T-helper 22 cell (primary cell): ENCODE results near the gene ZNF423.

ENCODE experiments used
- DNase-seq: peaks from one replicate; pipeline ENCODE4 v3.0.0-alpha.2; 2020; ENCODE audit warnings: low read depth

ZNF423 gene

DNA sequence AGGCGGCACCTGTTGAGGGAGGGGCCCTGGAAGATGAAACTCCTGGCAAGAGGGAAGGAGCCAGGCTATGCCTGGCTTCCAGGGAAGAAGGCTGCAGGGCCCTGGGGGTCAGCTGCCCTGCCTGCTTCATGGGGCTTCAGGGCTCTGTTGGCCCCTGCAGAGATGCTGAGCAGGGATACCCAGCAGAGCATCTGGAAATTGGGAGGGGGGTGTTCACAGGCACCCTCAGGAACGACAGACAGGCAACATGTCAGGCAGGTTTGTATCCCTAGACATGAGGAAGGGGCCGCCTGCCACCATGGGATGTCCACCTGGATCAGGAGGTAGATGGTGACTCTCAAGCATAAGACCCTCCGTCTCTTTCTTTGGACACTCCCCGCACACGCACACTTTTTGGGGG, 13.8 kb upstream of the ZNF423 start:
- DNase-seq: no peak

DNA sequence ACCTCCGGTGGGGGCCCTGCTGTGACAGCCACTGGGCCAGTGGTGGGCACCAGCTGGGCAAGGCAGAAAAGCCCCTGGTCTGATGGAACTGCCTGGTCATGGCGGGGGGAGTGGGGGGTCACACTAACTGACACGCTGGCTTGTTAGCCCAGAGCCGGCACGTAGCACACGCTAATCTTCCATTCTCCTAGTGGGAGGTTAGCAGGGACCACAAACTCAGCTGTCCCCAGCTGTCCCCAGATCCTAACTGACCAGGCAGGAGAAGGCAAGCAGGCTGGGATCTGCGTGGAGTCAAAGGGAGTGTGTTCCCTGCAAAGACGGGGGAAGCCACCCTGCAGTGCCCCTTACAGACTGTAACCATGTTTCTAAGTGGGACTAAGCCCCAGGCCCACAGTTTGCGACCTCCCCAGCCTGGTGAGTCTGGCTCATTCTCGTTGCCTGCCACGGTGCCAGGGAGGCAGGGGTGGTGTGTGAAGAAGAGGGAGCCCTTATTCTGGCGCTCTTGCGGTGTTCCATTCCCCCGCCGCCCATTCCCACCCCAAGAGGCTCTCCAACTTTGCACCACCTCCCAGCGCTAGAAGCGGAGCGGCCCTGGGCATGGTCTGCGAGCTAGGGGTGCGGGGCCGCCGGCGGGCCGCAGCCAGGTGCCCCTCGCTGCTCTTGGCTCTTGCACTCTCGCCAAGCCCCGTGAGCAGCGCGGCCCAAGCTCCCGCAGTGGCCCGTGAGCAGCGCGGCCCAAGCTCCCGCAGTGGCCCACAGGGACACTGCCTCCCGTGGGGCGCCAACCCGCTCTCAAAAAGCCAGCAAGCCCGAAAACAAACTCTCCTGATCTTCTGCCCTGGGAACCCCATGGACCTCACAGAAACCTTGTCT, 12.1 kb upstream of the ZNF423 start:
- no peak for DNase-seq

DNA sequence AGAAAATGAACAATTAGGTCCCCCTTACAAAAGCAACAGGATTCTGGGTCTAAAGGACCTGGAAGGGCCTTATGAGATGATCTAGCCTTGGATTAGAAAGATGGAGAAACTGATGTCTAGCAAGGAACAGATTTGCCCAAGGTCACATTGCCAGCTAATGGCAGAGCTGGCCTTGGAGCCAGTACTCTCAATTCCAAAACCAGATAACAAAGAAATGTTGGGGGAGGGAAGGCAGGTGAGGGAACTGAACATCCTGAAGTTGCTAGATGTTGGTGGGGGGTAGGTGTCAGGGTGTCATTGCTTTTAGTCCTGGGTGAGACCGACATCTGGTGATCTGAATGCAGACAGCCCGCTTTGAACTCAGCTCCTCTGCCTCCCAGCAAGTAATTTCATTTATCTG, 11.3 kb upstream of the ZNF423 start:
- no peak for DNase-seq

DNA sequence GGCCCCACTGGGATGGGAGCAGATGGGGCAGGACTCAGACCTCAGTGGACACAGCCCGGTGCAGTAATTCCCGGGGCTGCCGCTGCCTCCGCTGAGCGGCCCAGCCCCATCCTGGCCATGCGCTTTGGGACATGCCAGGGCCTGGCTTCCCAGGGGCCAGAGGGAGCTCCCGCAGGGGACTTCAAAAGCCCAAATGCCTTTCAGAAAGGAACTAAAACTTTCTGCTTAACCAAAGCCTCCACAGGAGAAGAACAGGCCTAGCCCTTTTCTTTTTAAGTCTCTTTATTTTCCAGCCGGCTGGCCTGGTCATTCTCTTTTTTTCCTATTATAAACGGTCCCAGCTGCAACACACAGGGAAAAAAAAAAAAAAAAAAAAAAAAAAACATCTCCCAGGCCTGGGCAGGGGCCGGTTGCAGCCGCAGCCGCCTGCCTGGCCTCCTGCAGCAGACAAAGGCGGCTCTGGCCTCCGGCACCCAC, 10.7 kb upstream of the ZNF423 start:
- no peak for DNase-seq

DNA sequence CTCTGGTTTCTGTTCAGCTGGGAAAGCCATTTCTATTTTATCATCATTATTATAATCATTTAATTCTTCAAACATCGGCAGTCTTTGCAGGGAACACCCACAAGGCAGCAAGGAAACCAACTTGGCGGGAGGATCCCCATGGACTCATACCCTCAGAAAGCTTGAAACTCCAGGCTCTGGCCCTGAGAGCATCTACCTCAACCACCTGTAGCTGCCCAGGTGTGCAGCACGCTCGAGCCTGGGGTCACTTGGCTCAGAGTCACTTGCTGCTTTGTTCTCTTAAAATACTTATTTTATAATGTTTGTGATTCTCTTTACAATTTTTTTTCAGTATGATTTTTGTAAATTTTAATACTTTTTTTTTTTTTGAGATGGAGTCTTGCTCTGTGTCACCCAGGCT, 6.8 kb upstream of the ZNF423 start:
- DNase-seq: no peak

DNA sequence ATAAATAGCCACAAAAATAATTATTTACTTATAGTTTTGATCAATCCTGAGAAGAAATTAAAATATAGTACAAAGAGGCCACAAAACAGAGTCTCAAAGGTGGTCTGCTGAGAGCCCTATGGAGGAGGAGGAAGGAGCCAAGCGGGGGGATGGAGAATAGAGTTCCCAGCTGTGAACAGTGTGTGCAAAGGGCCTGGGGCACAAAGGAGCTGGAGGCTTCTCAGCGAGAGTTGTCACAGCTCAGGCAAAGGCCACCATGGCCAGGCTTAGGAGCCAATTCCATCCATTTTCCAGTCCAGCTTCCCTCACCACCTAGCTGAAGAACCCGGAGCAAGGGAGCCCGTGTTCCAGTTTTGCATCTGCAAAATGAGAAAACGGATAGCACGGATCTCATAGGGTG, 5.4 kb upstream of the ZNF423 start:
- DNase-seq: no peak

DNA sequence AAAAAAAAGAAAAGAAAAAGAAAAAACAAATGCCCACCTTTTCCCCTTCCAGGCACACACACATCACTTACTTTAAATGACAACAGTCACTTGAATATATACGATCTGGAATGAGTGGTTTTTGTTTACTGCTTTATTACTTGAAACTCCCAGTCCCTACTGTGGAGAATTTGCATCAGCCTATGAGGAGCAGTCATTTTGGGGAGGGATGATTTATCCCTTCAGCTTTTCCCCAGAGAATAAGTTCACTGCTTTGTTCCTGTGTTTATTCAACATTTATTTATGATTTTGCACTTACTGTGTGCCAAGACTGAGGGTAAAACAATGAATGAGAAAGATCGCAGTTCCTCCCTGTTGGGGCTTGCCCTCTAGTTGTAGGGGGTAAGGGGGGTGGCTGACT, 4.7 kb upstream of the ZNF423 start:
- DNase-seq: no peak

DNA sequence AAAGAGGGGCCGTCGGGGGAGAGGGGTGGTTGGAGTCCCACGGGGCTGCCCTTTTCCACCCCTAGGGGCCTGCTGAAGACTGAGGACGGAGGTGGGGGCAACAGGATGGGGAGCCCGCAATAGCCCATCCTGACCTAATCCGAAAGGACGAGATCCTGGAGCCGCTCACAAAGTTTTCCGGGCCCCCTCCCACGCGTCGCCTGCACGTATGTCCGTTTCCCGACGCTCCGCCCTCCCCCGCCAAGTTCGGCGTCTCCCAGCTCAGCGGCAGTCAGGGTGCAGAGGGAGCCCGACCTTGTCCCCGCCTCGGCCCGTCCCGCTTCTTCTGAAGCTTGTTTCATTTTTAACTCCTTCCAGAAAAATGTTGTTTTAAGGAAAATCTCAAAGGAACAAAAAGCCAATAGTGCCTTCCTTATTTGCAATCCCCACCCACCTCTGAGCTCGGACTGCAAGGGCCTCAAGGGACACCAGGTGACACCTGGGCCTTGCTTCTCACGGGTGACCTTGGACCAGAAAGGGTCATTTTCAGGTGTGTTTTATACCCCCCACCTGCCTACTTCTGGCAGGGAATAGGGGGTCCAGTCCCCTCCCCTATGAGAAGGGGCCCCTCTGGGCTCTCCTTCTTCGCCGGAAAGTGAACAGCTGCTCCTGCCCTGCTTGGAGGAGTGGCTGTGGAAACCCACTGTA, 3.4 kb upstream of the ZNF423 start:
- no peak for DNase-seq

DNA sequence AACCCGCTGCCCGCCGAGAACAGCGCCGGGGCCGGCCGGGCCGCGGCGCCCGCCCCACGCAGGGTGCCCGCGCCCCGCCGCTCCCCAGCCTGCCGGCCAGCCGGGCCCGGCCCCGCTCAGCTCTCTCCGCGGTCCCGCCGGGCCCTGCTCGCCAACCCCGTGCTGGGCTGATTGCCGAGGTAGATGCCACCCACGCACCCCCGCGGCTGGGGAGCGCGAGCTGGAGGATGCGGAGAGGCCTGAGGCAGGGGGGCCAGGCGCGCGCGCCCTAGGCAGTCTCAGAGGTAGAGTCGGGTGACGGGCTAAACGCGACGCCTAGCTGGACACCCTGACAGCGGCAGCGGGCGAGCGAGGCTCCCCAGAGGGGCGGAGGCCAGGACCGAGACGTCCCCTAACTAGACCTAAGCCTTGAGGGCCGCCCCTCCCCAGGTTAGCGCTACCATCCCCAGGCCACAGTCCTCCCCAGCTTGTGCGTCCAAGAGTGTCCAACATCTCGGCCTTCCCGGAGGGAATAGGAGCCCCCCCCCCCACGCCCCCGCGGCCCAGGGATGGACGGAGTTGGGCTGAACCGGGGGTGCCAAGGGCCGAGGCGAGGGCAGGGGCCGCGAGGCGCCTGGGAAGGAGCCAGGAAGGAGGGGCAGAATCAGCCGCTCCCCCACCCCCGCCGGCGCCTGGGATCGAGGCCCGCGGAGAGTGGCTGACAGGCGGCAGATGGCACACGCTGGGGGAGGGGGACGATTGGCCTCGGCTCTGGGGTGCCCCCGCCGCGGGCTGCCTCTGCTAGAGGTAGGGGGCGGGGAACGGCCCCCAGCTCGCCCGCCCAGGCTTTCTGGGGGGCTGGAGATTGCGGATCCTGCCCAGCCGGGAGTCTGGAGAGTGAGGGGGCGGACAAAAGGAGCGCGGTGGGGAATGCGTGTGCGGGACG, 2.5 kb upstream of the ZNF423 start:
- DNase-seq: no peak

DNA sequence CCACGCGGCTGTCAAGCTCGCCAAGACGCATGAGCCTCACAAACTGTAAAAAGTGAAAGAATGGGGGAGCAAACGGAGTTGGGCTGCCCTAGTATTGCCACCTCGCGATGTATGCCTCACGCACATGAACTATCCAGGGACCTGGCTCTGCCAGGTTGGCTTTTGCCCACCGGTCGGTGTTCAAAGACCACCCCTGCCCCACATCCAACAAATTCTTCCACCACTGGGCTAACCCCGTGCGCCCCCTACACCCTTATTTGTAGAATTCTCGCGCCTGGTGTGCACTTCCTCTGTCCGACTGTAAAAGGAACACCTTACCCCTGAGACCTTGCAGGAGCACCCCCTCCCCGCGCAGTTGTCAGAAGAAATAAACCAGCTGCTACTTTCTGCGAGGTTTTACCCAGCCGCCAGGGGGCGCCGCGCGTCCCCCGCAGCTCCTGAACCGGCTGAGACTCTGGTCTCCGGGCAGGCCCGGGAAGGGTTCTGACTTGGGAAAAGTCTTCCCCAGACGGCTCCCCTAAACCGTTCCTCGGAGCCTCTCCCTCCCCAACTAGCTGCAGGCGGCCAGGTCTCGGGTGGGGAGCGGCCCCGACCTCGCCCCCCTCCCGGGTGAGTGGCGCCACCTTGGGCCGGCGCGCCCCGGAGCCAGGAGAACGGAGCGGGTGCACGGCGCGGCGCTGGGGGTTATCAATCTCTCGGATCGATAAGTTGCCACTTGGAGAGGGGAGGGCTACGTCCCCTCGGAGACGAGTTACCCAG, 1.7 kb upstream of the ZNF423 start:
- no peak for DNase-seq

DNA sequence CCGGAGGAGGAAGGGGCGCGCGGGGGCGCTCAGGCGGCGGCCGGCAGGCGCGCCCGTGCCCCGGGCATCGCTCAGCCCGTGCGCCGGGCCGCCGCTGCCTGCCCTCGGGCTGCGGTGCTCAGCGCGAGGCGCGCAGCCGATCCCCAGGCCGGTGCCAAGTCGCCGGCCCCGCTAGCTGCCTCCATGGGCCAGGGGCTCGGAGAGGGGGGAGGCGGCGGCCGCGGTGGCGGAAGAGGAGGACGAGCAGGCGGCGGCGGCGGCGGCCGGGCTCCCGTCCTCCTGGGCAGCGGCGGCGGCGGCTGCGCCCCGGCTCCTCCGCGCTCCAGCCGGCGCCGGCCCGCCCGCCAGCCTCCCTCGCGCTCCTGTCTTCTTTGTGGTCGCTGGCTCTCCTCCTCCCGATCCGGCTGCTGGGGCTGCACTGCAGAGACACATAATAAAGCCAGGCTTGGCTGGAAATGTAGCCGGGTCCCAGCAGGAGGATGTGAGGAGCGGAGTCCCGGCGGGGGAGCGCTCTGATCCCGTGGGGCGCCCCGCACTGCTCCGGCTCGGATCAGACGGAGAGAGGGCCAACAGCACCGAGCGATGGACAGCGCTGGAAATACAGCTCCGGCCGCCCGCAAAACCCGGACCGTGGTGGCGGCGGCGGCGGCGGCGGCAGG, 889 bp upstream of the ZNF423 start:
- DNase-seq: no peak

DNA sequence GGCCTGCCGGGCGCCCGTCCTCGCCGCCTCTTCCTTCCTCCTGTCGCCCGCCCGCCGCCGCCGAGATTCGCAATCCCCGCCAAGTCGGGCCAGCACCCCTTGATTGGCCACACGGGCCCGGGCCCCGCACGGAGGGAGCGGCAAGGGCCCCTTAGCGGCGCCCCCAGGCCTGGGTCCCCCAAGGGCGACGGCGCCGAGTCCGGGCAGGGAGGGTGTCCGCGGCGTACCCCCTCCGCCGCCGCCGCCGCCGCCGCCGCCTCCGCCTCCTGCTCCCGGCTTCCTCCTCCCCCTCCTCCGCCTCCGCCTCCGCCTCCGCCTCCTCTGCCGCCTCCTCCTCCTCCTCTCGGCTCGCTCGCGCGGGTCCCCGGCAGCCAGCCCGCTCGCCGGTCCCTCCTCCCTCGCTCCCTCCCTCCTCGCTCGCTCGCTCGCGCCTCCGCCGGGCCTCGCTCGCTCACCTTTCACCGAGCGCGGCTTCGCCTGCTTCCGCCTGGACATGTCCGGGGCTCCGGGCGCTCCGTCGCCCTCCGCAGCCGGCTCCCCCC, 561 bp downstream of the ZNF423 start:
- peak; percentile 24 for DNase-seq

DNA sequence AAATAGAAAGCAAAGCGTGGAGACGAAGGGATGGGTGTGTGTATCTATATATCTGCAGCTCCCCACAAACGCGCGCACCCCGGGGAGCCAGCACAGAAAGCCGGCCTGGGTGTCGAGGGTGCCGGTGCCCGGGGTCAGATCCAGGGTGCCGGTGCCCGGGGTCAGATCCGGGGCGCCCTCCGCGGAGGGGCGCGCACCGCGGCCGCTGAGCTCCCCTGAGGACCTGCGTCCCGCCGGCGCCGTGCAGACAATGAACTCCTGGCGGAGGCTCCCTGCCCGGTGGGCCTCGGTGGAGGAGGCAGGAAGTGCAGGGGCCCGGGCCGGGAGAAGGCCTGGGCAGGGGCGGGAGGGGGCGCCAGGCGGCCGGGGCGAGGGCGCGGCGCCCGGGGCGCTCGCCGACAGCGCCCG, 1.1 kb downstream of the ZNF423 start:
- no peak for DNase-seq

DNA sequence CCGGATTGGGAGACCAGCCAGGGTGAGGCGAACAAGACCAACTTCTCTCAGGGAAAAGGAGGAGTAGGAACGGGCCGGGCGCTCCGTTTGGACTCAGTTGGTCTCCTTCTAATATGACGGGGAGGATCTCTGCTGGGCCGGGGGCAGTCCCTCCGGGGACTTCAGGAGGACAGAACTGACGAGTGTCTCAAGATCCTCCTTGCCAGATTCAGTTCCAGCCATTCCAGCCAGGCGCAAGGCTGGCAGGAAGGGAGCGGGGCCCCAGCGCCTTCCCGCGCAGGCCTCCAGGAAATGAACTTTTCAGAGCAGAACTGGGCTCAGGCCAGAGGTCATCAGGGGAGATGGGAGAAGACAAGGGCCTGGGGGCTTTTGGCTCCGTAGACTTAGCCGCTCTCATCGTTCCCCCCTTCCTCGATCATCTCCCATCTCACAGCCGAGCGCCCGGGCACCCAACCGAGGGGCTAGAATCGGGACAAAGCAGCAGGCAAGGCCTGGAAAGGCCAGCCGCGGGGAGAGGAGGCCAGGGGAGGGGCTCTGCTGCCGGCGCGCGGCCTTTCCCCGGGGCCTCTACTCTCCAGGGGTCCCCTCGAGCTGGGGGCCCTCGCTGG, 1.6 kb downstream of the ZNF423 start:
- no peak for DNase-seq

DNA sequence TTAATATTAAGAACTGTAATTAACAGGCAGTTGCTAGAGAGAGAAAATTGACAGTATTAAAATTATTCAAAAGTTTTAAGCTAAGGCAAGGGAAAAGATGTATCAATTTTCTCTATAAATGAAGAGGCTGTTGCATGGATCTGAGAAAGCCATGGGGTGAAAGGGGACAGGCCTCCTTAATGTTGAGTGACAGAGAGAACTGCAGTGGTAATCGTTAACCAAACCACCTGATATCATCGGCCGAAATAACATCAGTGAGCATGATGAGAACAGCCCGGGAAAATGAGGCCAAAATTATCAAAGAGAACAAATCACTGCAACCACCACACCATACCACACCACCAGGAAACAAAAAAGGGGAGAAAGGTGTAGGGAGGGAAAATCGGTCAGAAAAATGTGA, 3.6 kb downstream of the ZNF423 start:
- DNase-seq: no peak

DNA sequence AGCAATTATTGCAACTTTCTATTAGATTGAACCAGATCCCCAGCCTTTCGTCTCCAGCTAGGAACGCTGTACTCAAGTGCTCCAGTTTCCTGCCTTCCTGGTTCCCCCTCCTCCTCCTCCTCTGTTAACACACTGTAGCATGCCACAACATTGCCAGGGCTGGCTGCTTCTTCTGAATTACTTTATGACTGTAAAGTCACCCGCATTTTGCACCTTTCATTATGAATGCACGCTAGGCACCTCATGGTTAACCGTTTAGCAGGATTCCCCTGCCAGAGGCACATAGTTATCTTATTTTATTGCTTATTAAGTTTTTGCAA, 4.5 kb downstream of the ZNF423 start:
- DNase-seq: no peak

DNA sequence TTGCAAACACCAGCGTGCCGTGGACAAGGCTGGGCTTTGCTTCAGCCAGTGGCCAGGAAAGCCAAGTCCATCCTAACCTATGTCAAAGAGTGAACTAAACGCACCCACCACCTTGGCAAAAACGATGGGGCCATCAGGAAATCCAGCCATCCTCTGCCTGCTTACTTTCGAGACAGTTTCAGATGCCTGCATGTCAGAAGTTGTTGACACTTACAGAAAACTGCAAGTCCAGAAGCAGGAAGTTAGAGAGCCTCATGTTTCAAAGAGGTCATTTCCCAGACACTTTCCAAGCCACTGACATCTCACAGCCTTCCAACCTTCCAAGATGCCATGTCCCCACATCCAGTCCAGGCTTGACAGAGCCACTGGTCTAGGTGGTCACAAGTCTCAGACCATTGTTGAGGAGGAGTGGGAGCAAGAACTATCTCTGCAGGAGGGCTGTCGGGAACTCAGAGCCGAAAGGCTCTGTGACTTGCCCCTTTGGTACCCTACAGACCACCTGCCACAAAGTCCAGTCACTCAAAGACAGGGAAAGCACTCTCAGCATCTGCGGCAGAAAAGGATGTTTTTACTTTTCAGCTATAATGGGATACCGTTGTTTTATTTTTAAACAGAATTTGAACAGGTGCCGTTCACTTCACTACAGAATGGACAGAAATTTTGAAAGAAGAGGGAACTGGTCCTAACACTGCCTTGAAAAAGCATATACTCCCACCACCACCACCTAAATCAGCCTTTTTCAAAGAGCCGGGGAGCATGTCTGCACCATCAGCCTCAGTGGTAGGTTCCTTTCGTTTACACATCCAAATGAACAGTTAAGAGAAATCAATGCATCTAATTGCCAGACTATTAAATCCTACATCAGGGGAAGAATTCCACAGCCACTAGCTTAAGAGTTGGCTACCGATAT, 5.1 kb downstream of the ZNF423 start:
- no peak for DNase-seq

DNA sequence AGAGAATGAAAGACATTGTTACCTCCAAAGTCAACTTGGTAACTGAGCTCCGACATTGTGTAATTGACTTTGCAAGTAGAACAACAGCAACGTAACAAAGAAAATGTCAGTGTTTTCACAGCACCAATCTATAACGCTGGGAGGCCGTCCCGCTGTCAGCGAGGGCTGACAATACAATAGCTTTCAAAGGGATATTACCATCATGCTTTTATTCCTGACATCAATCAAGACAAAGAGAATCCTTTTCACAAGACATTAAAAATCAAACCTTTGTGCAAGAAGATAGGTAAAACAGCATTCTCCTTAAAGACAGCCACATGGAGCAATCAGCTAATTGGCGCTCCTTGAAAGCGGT, 6.2 kb downstream of the ZNF423 start:
- no peak for DNase-seq

DNA sequence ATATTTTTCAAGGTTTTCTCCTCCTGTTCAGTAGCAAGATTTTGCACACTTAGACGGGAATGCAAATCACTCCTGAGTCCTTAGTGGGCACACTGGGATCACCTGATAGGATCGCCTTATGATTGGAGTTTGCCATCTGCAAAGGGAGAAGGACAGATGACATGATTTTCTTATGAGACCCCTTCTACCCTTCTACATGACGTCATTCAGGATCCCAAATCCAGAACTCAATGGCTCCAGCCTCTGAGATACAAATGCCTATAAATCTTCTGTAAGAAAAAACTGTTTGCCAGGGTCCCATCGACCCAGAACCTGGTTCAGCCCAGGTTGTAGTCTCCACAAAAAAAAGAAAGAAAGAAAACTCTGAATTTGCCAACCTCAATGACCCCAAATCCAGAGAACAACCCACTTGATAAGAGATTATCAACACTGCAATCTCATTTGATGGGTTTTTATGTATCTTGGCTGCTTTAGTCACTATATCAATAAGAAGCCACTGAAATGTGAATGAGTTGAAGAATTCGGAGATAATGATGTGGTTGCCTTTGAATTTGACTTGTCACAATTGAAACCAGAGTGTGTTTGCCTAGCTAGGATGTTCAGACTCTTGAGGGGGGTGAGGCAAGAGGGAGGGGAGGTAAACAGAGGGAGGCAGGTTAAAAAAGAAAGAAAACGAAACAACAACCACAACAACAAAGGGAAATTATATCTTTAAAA, 6.7 kb downstream of the ZNF423 start:
- no peak for DNase-seq
